HFFc6 (cell line): ENCODE measurements around the gene RASIP1. TPM values are rescaled to one million over a fixed set of nuclear protein-coding genes. Genes with fewer than 3 reads are reported as not detected.

ENCODE experiments used
- DNase-seq: peaks from one replicate; pipeline ENCODE4 v3.0.0-alpha.2; 2018
- H3K27ac Mint-ChIP-seq: 2 replicates; pipeline ENCODE4 v1.8.0; 2020; ENCODE audit warnings: mild to moderate bottlenecking, mixed read lengths
- H3K27me3 Mint-ChIP-seq: 2 replicates; pipeline ENCODE4 v1.8.0; 2021; ENCODE audit warnings: mild to moderate bottlenecking, moderate library complexity, mixed read lengths; ENCODE audit not compliant: insufficient read depth
- H3K36me3 Mint-ChIP-seq: 2 replicates; pipeline ENCODE4 v1.8.0; 2021; ENCODE audit warnings: low read depth, mixed read lengths
- H3K4me1 Mint-ChIP-seq: 2 replicates; pipeline ENCODE4 v1.8.0; 2020; ENCODE audit warnings: low read depth, mixed read lengths
- H3K4me3 Mint-ChIP-seq: 2 replicates; pipeline ENCODE4 v1.8.0; 2020; ENCODE audit warnings: mild to moderate bottlenecking, moderate library complexity, mixed read lengths
- H3K9me3 Mint-ChIP-seq: 2 replicates; pipeline ENCODE4 v1.8.0; 2020; ENCODE audit warnings: mild to moderate bottlenecking, mixed read lengths
- CTCF ChIP-seq: fragments of 200-600 bp; sonication (generic); IDR thresholded peaks from 2 replicates; pipeline ENCODE4 v1.5.0; 2021; ENCODE audit warnings: antibody characterized with exemption, mild to moderate bottlenecking
- total RNA-seq, 6 experiments: library from RNA; stranded (reverse); fragmentation: NEBNext Ultra II Directional; extraction: Animal tissue kit (Norgen Biotek cat#: 25700); gene quantifications; 2 replicates in 1 of 6; 3 replicates in 5 of 6; pipeline ENCODE4 v1.2.3, GENCODE V29; 2021

The RASIP1 gene
- total RNA-seq, 6 experiments from 2014 or later, result 0.07 TPM; not detected in 5

- Mint-ChIP-seq H3K27ac (no peak overlapping the region), H3K36me3 (no peaks in the 10 kb centered on the region), H3K27me3 (peaks cover 27% of the 10 kb centered on the region), H3K4me1 (0 out of 2 replicates have a peak, but pooled peaks cover 5% of the 10 kb centered on the region), H3K4me3 (peak overlapping the region; percentile 77), H3K9me3 (no peaks in the 10 kb centered on the region)
- TF ChIP-seq CTCF, result no peak
- DNase-seq, result no peak
These were observed 11.6 kb upstream of the RASIP1 start for GRCh38 chr19:48751845-48752495.

DNA sequence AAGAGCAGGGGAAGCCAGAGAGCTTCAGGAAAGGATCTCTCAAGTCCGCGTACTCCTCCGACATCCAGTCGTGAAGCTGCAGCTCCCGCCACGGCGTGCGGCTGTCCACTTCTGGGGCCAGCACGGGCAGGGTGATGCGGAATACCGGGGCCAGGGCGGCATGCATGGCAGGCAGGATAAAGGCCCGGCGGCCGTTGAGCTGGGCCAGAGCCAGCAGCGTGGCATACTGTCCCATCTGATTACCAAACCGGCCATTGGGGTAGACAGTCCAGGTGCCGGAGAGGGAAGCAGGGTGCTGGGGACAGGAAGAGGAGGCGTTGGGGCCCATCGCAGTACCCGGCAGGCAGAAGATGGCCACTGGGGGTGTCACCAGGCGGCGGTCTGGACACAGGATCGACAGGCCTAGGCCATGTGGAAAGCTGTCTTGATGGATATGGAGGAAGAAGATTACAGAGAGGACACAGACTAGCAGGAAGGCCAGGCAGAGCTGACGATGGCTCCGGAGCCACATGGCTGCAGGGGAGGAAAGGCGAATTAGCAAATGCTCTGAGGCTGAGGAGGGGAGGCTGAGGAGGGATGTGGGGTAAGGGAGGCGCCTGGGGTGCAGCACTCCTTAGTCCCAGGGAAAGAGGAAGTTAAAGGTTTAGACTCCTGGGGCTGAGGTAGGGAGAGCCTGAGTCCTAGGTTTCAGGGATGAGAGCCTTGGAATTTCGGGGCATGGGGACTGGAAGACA is 10.5 kb upstream of the RASIP1 start:
- Mint-ChIP-seq H3K4me3 (no peak overlapping the region), H3K36me3 (peaks cover 5% of the 10 kb centered on the region; the same call in 1 of the 2 replicates), H3K27me3 (peaks cover 28% of the 10 kb centered on the region), H3K27ac (no peak overlapping the region), H3K9me3 (no peaks in the 10 kb centered on the region; the same call in 1 of the 2 replicates), H3K4me1 (0 out of 2 replicates have a peak, but pooled peaks cover 5% of the 10 kb centered on the region)
- no peak for TF ChIP-seq CTCF
- DNase-seq, result no peak

GRCh38 chr19:48750351-48750750 is 9.9 kb upstream of the RASIP1 start:
- DNase-seq, result no peak
- no peak for TF ChIP-seq CTCF
- no peak overlapping the region for H3K27ac Mint-ChIP-seq
- peaks cover 5% of the 10 kb centered on the region; the same call in 1 of the 2 replicates for H3K36me3 Mint-ChIP-seq
- H3K4me3 Mint-ChIP-seq, result no peak overlapping the region
- peaks cover 28% of the 10 kb centered on the region for H3K27me3 Mint-ChIP-seq
- H3K9me3 Mint-ChIP-seq, result no peaks in the 10 kb centered on the region; the same call in 1 of the 2 replicates
- 0 out of 2 replicates have a peak, but pooled peaks cover 5% of the 10 kb centered on the region for H3K4me1 Mint-ChIP-seq

- Mint-ChIP-seq H3K4me3 (no peak overlapping the region), H3K36me3 (peaks cover 5% of the 10 kb centered on the region; the same call in 1 of the 2 replicates), H3K27ac (no peak overlapping the region), H3K27me3 (peaks cover 26% of the 10 kb centered on the region), H3K9me3 (no peaks in the 10 kb centered on the region; the same call in 1 of the 2 replicates), H3K4me1 (0 out of 2 replicates have a peak, but pooled peaks cover 5% of the 10 kb centered on the region)
- no peak for TF ChIP-seq CTCF
- DNase-seq, result no peak
These were observed 9.3 kb upstream of the RASIP1 start for GRCh38 chr19:48749571-48750198.

- DNase-seq, result peak; percentile 79
- TF ChIP-seq CTCF, result no peak
- H3K4me1 Mint-ChIP-seq, result 0 out of 2 replicates have a peak, but pooled peaks cover under 1% of the 10 kb centered on the region
- H3K27me3 Mint-ChIP-seq, result peaks cover 15% of the 10 kb centered on the region
- H3K4me3 Mint-ChIP-seq, result peak within 1 kb of the TSS; percentile 82
- peaks cover 5% of the 10 kb centered on the region; the same call in 1 of the 2 replicates for H3K36me3 Mint-ChIP-seq
- peak within 1 kb of the TSS; percentile 36; the same call in 1 of the 2 replicates for H3K27ac Mint-ChIP-seq
- H3K9me3 Mint-ChIP-seq, result no peaks in the 10 kb centered on the region; the same call in 1 of the 2 replicates
These were observed 6.5 kb upstream of the RASIP1 start, which contains the start of gene IZUMO1 for GRCh38 chr19:48746738-48747575. TSS of gene IZUMO1 (minus strand) at chr19:48746909. CDS start at chr19:48745859, 1,050 bp downstream.
